Activated CD4-positive, alpha-beta T cell treated with anti-CD3 and anti-CD28 coated beads, Interleukin-2, amount 50 U/mL, for 48 hours (primary cell): ENCODE data around the gene KLHL40.

Experiments
- DNase-seq, 2 experiments: peaks; one replicate each; pipeline ENCODE4 v3.0.0-alpha.2; 2020

The KLHL40 gene

GRCh38 chr3:42728668-42729364, 43.5 kb downstream of the KLHL40 start:
- no peak for DNase-seq

- DNase-seq = no peak
Observed at GRCh38 chr3:42729404-42730145, 44.2 kb downstream of the KLHL40 start.

DNA sequence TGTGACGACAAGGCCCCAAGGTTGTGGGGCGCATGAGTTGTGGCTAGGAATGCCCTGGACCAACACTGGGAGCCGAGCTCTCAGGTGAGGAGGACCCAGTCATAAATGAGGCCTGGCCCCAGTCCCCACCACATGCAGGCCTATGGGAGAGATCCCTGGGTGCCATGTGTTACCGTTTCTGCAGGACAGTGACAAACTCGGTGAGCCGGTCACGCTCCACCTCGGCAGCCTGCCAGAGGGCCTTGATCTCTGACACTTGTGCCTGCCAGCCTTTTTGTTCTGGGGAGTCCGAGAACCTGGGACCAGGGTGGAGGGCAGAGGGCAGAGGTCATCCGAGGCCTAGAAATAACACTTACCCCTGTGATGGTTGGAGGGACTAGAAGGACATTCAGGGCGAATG, 45.0 kb downstream of the KLHL40 start:
- DNase-seq = no peak

DNA sequence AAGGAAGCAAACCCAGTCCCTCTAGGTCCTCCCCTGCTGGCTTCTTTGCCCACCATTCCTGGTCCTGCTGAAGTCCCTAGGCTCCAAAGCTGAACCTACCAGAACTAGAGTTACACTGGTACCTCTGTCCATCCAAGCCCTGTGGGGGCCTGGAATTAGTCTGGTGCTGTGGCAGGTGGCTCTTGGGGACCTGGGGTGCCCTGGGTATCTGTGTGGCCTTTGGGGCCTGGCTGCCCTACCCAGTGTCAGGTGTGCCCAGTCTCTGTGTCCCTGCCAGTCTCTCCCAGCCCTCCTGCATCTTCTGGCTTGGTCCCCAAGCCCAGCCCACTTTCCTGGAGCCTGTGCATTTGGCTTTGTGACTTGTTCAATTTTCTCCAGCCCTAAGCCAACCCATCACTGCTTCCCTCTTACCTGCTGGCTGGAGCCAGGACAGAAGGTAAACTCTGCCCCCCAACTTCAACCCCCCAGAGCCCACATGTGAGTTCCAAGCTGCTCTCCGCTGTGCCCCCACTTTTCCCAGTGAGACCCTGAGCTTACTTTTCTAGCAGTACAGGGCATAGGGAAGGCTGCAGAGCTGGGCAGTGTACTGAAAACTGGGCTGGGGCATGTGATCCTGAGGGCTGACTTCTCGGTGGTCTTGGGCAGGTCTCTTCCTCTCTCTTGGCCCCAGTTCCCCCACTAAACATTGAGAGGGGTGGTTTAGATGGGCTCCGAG, 45.5 kb downstream of the KLHL40 start:
- DNase-seq = no peak

GRCh38 chr3:42731476-42732195, 46.3 kb downstream of the KLHL40 start:
- DNase-seq = no peak

GRCh38 chr3:42732196-42732828, 47.0 kb downstream of the KLHL40 start:
- DNase-seq = no peak

DNA sequence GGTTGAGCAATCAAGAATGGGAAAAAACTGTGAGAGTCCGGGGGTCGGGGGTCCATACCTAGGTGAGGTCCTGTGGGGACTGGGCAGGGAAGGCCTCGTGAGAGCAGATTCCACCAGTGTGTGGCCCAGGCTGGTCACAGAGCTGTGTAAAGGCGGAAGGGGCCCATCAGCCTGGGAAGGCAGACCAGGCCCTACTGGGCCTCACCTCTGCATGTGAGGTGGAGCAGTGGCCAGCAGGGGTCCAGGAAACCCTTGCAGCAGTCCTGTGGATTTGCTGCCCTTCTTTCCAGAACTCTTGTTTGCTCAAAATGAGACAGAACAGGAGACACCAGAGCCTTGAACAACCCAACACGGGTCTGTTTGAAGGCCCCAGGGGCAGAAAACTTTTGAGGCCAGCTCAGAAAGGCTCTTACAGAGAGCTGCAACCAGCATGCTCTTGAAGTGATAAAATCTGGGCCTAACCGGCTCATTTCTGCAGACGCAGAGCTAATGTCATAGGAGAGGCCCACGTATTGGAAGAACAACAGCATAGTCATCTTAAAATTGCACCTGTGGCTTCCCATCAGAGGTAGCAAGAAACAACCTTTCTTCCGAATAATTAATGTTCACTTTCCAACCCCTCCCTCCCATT, 47.6 kb downstream of the KLHL40 start:
- DNase-seq = no peak

GRCh38 chr3:42733501-42734262, 48.3 kb downstream of the KLHL40 start:
- DNase-seq = no peak

GRCh38 chr3:42734263-42734860, 49.0 kb downstream of the KLHL40 start:
- DNase-seq = no peak

GRCh38 chr3:42735019-42735418, 49.7 kb downstream of the KLHL40 start:
- no peak for DNase-seq

DNA sequence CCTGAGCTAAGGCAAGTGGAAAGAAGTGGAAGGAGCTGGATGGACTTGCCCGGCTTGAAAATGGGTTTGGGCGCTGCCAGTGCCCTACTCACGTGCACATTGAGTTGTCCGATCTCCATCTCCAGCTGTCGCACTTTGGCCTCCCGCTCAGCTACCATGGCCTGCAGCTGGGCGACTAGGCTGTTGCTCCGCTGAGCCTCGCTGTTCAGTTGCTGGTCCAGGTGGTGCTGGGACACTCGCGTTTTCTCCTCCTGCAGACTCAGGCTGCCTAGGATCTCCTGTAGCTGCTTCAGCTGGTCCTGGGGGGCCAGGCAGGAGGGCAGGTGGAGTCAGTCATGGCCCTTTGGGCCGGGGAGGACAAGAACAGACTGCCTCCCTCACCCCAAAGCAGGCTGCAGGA, 50.3 kb downstream of the KLHL40 start:
- no peak for DNase-seq

GRCh38 chr3:42736081-42736480, 50.7 kb downstream of the KLHL40 start:
- no peak for DNase-seq

DNA sequence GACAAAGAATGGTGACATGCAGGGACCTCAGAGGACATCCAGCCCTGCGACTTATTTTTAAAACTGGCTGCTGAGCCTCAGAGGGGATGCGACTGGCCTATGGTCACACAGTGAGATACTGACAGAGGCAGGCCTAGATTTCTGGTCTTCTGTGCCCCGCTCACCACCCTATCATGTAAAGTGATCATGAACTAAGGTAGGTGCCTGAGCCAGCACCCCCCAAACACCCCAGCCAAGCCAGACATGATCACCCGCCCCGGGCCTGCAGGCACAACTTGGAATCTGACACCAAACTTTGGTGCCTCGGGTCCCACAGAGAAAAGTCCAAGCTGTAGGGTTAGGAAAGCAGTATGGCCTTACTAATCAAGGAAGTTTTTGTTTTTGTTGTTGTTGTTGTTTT, 51.2 kb downstream of the KLHL40 start:
- DNase-seq = no peak

DNA sequence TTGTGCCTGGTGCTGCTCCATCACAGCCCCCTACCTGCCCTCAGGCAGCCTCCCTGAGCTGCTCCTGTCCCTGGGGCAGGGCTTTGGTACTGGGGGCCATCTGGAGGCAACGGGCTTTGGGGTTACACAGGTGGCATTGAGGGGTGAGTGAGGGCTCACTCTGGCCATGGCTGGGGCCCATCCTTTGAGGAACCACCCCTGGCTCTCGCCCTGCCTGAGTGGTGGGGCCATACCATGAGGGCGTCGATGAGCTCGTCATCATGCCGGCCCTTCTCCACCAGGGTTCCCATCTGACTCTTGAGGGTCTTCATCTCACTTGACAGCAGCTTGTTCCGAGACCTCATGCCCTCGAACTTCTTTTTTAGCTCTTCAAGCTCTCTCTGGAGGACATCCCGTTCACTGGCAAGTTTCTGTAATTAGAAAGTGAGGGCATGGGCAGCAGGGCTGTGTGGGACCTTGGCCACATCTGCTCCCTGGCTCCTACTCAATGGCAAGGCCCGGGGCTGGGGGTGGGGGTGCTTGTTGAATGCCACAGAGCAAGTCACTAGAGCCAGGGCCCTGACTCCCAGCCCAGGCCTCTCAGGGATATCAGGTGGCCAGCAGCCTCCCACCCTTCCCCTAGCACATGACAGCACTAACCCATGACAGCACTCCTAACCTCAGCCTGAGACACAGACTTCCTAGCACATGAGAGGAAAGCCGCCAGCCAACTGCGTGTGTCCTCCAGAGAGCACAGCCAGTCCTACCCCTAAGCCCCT, 54.2 kb downstream of the KLHL40 start:
- no peak for DNase-seq

DNA sequence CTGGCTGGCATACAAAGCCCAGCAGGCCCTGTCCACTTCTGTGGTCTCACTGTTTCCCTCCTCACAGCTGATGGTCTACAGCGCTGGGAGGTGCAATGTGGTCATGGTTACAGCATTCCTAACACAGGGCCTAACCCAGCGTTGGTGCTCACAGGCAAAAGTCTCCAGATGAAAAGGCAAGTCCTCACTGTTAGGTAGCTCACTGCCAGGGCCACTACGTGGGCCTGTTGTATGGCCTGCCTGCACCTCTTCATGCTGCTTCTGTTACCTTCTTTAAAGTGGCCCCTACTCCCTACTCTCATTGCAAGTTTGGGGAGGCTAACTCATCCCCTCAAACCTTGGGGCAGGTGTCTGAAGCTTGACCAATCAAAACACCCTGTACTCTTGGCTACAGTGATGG, 56.5 kb downstream of the KLHL40 start:
- no peak for DNase-seq
